PC-3 (cell line): Measurements from ENCODE around the gene PSMD13. TPM values are rescaled to one million over a fixed set of nuclear protein-coding genes. Genes with fewer than 3 reads are reported as not detected.
A peak's percentile ranks its signal among the peaks of the same experiment; 100 is the strongest.
"Not testable (repeated sequence)": the region's sequence is repeated elsewhere in the genome, so short reads cannot be mapped to it uniquely, and the experiment has no call there.

Experiments used
- ATAC-seq: fragments of 200-7000 bp; cut with Tn5 transposase; 2 replicates; pipeline ENCODE4 v1.9.1; 2020; ENCODE audit warnings: mild to moderate bottlenecking, moderate library complexity
- BruUV-seq: library from RNA; stranded (reverse); fragments of 400-500 nt; replicated peaks from 2 replicates; lab custom pipeline; 2021; lab: Mats Ljungman, UMichigan
- CTCF ChIA-PET: fragments of 300-600 bp; sonication (Branson Sonifier 250); formaldehyde crosslinking; loops from one replicate; lab custom pipeline; 2022; ENCODE audit warnings: antibody characterized with exemption; lab: Charles Lee
- POLR2A ChIA-PET: fragments of 300-600 bp; sonication (Branson Sonifier 250); formaldehyde crosslinking; loops from one replicate; lab custom pipeline; 2022; ENCODE audit warnings: antibody characterized with exemption; ENCODE audit not compliant: unreplicated experiment; lab: Charles Lee
- DNase-seq: peaks from one replicate; pipeline ENCODE4 v3.0.0-alpha.2; 2015
- H2AFZ ChIP-seq: fragments of 300-600 bp; sonication (generic); 2 replicates; pipeline ENCODE4 v1.6.0; 2016; ENCODE audit warnings: antibody characterized with exemption, low read length
- H3F3A ChIP-seq: fragments of 300-600 bp; sonication (generic); one replicate; pipeline ENCODE4 v1.6.0; 2017; ENCODE audit warnings: antibody characterized with exemption, low read length, control low read depth, mild to moderate bottlenecking; ENCODE audit not compliant: unreplicated experiment
- H3K27ac ChIP-seq: fragments of 300-600 bp; sonication (generic); 2 replicates; pipeline ENCODE4 v1.5.1; 2016; ENCODE audit warnings: mild to moderate bottlenecking, low read length
- H3K27me3 ChIP-seq: fragments of 300-600 bp; sonication (generic); 2 replicates; pipeline ENCODE4 v1.6.1; 2016; ENCODE audit warnings: low read length, mixed read lengths
- H3K36me3 ChIP-seq: fragments of 300-600 bp; sonication (generic); 2 replicates; pipeline ENCODE4 v1.6.1; 2016; ENCODE audit warnings: low read depth, mixed run types, low read length, mixed read lengths
- H3K4me1 ChIP-seq: fragments of 300-600 bp; sonication (generic); 2 replicates; pipeline ENCODE4 v1.5.1; 2016; ENCODE audit warnings: low read length; ENCODE audit not compliant: insufficient read depth
- H3K4me2 ChIP-seq: fragments of 300-600 bp; sonication (generic); 2 replicates; pipeline ENCODE4 v1.6.0; 2016; ENCODE audit warnings: low read length
- H3K4me3 ChIP-seq: fragments of 300-600 bp; sonication (generic); 2 replicates; pipeline ENCODE4 v1.5.1; 2016; ENCODE audit warnings: mild to moderate bottlenecking, low read length, mixed read lengths
- H3K79me2 ChIP-seq: fragments of 300-600 bp; sonication (generic); 2 replicates; pipeline ENCODE4 v1.6.1; 2017; ENCODE audit warnings: low read length, mixed read lengths
- H3K9ac ChIP-seq: fragments of 300-600 bp; sonication (generic); 2 replicates; pipeline ENCODE4 v1.6.0; 2016; ENCODE audit warnings: mild to moderate bottlenecking, low read length
- H3K9me2 ChIP-seq: fragments of 300-600 bp; sonication (generic); replicated peaks from 2 replicates; pipeline ENCODE4 v1.6.1; 2016; ENCODE audit warnings: mixed run types, low read length, mixed read lengths
- H3K9me3 ChIP-seq: fragments of 300-600 bp; sonication (generic); 2 replicates; pipeline ENCODE4 v1.6.1; 2016; ENCODE audit warnings: low read length, mixed read lengths
- H4K20me1 ChIP-seq: fragments of 300-600 bp; sonication (generic); 2 replicates; pipeline ENCODE4 v1.6.1; 2016; ENCODE audit warnings: low read length, mixed read lengths
- CTCF ChIP-seq: fragments of 300-600 bp; sonication (generic); conservative IDR thresholded peaks from 2 replicates; pipeline ENCODE4 v1.5.1; 2017; ENCODE audit warnings: antibody characterized with exemption, low read depth, mild to moderate bottlenecking, low read length
- EZH2 ChIP-seq: fragments of 300-600 bp; sonication (generic); IDR thresholded peaks from one replicate; pipeline ENCODE4 v1.6.1; 2017; ENCODE audit warnings: antibody characterized with exemption, mild to moderate bottlenecking, low read length; ENCODE audit not compliant: unreplicated experiment
- EZH2phosphoT487 ChIP-seq: fragments of 300-600 bp; sonication (generic); IDR thresholded peaks from 2 replicates; pipeline ENCODE4 v1.6.1; 2018; ENCODE audit warnings: mild to moderate bottlenecking, antibody characterized with exemption, low read length, borderline replicate concordance
- intact Hi-C: fragments of 100-400 bp; cut with micrococcal nuclease; formaldehyde crosslinking; loops from 2 replicates; pipeline ENCODE4 v1.9.0; 2023
- total RNA-seq: library from RNA; depleted of rRNA; stranded (reverse); fragments of >200 nt; gene quantifications from 2 replicates; pipeline ENCODE4 v1.2.3, GENCODE V29; 2014

Gene PSMD13
- total RNA-seq, 1 experiment from 2014 or later: 255 TPM

- intact Hi-C loops: no loop called here
- ChIA-PET CTCF (no interaction called here), POLR2A (interaction anchor here (0.7 kb wide), 1 partner anchor 29 kb away, joined by 3 read pairs; no protein-coding TSS in a partner anchor)
- Histone ChIP-seq H3K9me3 (no peaks in the 10 kb centered on the region), H2AFZ (peak overlapping the region; percentile 88), H3K27me3 (no peaks in the 10 kb centered on the region), H3K36me3 (no peaks in the 10 kb centered on the region; the same call in 1 of the 2 replicates), H3K9ac (peak overlapping the region; percentile 89), H3K9me2 (no peaks in the 10 kb centered on the region), H3K79me2 (peaks cover 54% of the 10 kb centered on the region), H3K4me2 (peak overlapping the region; percentile 92), H3F3A (no peaks in the 10 kb centered on the region), H3K27ac (no peak overlapping the region), H3K4me1 (peaks cover 17% of the 10 kb centered on the region), H4K20me1 (0 out of 2 replicates have a peak, but pooled peaks cover 9% of the 10 kb centered on the region), H3K4me3 (peak overlapping the region; percentile 91)
- TF ChIP-seq EZH2phosphoT487 (no peak), CTCF (no peak), EZH2 (no peak)
- no TSS peak for BruUV-seq
- DNase-seq (no peak), ATAC-seq (peak; percentile 4; the same call in 1 of the 2 replicates)
Measured at GRCh38 chr11:235609-235996, 1.2 kb upstream of the PSMD13 start.

GRCh38 chr11:235997-236773 lies 591 bp upstream of the PSMD13 start, which contains the start of gene SIRT3:
Gene SIRT3 (minus strand): TSS chr11:236342. CDS start chr11:236328, 14 bp downstream.
- intact Hi-C loops: loop anchor here (1.0 kb wide), 1 partner anchor 29 kb away; the partner anchor contains the start of genes BET1L and RIC8A
- Histone ChIP-seq H3F3A (no peaks in the 10 kb centered on the region), H3K27me3 (no peaks in the 10 kb centered on the region), H3K4me2 (peak within 1 kb of the TSS; percentile 100), H4K20me1 (0 out of 2 replicates have a peak, but pooled peaks cover 9% of the 10 kb centered on the region), H3K79me2 (peaks cover 59% of the 10 kb centered on the region), H3K4me3 (peak within 1 kb of the TSS; percentile 100), H3K9me2 (no peaks in the 10 kb centered on the region), H3K36me3 (no peaks in the 10 kb centered on the region; the same call in 1 of the 2 replicates), H3K27ac (peak within 1 kb of the TSS; percentile 93), H3K9me3 (no peaks in the 10 kb centered on the region), H3K9ac (peak within 1 kb of the TSS; percentile 99), H2AFZ (peak within 1 kb of the TSS; percentile 93), H3K4me1 (peaks cover 17% of the 10 kb centered on the region)
- TF ChIP-seq EZH2: no peak
- TF ChIP-seq CTCF: no peak
- TF ChIP-seq EZH2phosphoT487: no peak
- ChIA-PET CTCF (no interaction called here), POLR2A (no interaction called here)
- DNase-seq (peak; percentile 75), ATAC-seq (peak; percentile 88)
- BruUV-seq: no TSS peak

GRCh38 chr11:238346-238745 lies 1.6 kb downstream of the PSMD13 start:
- H3K9me2 ChIP-seq, POLR2A ChIA-PET, CTCF ChIA-PET, H3K27me3 ChIP-seq, H3K9me3 ChIP-seq, intact Hi-C loops, H3K36me3 ChIP-seq, H3F3A ChIP-seq, H3K27ac ChIP-seq, ATAC-seq, H2AFZ ChIP-seq, BruUV-seq, DNase-seq: not testable (repeated sequence)
- Histone ChIP-seq H3K4me3 (peak overlapping the region; percentile 100), H4K20me1 (0 out of 2 replicates have a peak, but pooled peaks cover 17% of the 10 kb centered on the region), H3K4me1 (peaks cover 17% of the 10 kb centered on the region), H3K4me2 (peak overlapping the region; percentile 100), H3K79me2 (peaks cover 78% of the 10 kb centered on the region), H3K9ac (peak overlapping the region; percentile 99)
